HepG2 (cell line): ENCODE data around the gene ZFP3. TPM values are rescaled to one million over a fixed set of nuclear protein-coding genes. Genes with fewer than 3 reads are reported as not detected.

Source experiments
- DBP ChIP-seq: sonication (generic); formaldehyde crosslinking; IDR thresholded peaks from 2 replicates; pipeline ENCODE4 v1.4.0; 2020; ENCODE audit warnings: missing genetic modification reagents; ENCODE audit errors: not compliant biosample characterization
- ETV6 ChIP-seq: sonication (generic); formaldehyde crosslinking; conservative IDR thresholded peaks from 2 replicates; pipeline ENCODE4 v1.4.0; 2020; ENCODE audit warnings: missing genetic modification reagents
- MAX ChIP-seq: IDR thresholded peaks from 2 replicates; pipeline ENCODE4 v1.6.1; 2012; ENCODE audit warnings: inconsistent platforms
- RELA ChIP-seq: sonication (generic); formaldehyde crosslinking; IDR thresholded peaks from 2 replicates; pipeline ENCODE4 v1.4.0; 2020; ENCODE audit warnings: missing genetic modification reagents
- ZNF709 ChIP-seq: sonication (generic); formaldehyde crosslinking; IDR thresholded peaks from 2 replicates; pipeline ENCODE4 v1.5.0; 2020; ENCODE audit warnings: mild to moderate bottlenecking, missing genetic modification reagents
- polyA plus RNA-seq, 8 experiments: library from polyadenylated mRNA; depleted of rRNA in 3 of 8; stranded (reverse) in 7 of 8; unstranded in 1 of 8; fragments of >200 nt; fragmentation: Illumina TruSeq in 4 of 8; extraction: Trizol in 4 of 8; gene quantifications; 2 replicates each; pipeline versions ENCODE4 v1.2.1 to v1.2.3, GENCODE V29; 2011 to 2016; ENCODE audit warnings: low read depth in 4 of 8, missing spikeins in 1 of 8, mixed read lengths in 1 of 8; ENCODE audit not compliant: insufficient read depth in 1 of 8
- total RNA-seq, 5 experiments: library from RNA; depleted of rRNA; stranded (reverse); fragments of >200 nt; fragmentation: Illumina TruSeq; extraction: Trizol; gene quantifications; 2 replicates each; pipeline ENCODE4 v1.2.3, GENCODE V29; 2016; ENCODE audit warnings: low read depth in 1 of 5
- TF ChIP-seq, protein P1 (sequence below): sonication (generic); formaldehyde crosslinking; IDR thresholded peaks from 2 replicates; pipeline ENCODE4 v1.5.0; 2020; ENCODE audit warnings: mild to moderate bottlenecking, missing genetic modification reagents, borderline replicate concordance

The ZFP3 gene
- total and polyA plus RNA-seq, 2 of the 13 experiments (the other 11 are each of a cell fraction or from before 2014, with no cell fraction given) = not detected

DNA sequence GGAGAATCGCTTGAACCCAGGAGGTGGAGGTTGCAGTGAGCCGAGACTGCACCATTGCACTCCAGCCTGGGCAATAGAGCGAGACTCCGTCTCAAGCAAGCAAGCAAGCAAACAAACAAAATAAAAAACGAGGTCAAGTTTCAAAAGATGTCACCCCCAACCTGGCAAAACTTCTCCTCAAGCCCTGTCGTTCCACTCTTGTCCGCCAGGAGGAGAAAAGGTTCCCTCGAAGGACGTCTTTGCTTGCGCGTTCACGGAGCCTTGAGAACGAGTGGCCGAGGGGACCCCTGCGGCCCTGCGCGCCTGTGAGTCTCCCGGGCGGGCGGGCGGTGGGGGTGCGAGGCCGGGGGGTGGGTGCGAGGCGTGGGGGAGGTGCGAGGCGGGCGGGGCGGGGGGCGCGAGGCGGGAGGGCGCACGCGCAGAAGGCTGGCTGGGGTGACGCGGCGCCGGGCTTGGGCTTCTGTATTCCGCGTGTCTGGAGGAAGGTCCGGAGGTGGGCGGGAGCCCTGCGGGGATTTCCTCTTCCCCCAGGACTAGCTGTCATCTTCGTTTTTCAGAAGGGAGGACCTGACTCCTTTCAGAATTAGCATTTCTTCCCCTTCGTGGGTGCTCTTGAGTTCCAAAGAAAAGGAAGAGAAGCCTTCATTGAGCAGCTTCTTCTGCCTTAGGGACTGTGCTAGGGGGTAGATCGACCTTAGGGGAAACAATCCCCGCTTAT, 46.7 kb upstream of the ZFP3 start (continued):
- TF ChIP-seq DBP (CRISPR knock-in tag) (no peak), MAX (peak; percentile 83), ZNF709 (CRISPR knock-in tag) (no peak), ETV6 (CRISPR knock-in tag) (no peak), RELA (CRISPR knock-in tag) (no peak)
- TF ChIP-seq, protein P1, sequence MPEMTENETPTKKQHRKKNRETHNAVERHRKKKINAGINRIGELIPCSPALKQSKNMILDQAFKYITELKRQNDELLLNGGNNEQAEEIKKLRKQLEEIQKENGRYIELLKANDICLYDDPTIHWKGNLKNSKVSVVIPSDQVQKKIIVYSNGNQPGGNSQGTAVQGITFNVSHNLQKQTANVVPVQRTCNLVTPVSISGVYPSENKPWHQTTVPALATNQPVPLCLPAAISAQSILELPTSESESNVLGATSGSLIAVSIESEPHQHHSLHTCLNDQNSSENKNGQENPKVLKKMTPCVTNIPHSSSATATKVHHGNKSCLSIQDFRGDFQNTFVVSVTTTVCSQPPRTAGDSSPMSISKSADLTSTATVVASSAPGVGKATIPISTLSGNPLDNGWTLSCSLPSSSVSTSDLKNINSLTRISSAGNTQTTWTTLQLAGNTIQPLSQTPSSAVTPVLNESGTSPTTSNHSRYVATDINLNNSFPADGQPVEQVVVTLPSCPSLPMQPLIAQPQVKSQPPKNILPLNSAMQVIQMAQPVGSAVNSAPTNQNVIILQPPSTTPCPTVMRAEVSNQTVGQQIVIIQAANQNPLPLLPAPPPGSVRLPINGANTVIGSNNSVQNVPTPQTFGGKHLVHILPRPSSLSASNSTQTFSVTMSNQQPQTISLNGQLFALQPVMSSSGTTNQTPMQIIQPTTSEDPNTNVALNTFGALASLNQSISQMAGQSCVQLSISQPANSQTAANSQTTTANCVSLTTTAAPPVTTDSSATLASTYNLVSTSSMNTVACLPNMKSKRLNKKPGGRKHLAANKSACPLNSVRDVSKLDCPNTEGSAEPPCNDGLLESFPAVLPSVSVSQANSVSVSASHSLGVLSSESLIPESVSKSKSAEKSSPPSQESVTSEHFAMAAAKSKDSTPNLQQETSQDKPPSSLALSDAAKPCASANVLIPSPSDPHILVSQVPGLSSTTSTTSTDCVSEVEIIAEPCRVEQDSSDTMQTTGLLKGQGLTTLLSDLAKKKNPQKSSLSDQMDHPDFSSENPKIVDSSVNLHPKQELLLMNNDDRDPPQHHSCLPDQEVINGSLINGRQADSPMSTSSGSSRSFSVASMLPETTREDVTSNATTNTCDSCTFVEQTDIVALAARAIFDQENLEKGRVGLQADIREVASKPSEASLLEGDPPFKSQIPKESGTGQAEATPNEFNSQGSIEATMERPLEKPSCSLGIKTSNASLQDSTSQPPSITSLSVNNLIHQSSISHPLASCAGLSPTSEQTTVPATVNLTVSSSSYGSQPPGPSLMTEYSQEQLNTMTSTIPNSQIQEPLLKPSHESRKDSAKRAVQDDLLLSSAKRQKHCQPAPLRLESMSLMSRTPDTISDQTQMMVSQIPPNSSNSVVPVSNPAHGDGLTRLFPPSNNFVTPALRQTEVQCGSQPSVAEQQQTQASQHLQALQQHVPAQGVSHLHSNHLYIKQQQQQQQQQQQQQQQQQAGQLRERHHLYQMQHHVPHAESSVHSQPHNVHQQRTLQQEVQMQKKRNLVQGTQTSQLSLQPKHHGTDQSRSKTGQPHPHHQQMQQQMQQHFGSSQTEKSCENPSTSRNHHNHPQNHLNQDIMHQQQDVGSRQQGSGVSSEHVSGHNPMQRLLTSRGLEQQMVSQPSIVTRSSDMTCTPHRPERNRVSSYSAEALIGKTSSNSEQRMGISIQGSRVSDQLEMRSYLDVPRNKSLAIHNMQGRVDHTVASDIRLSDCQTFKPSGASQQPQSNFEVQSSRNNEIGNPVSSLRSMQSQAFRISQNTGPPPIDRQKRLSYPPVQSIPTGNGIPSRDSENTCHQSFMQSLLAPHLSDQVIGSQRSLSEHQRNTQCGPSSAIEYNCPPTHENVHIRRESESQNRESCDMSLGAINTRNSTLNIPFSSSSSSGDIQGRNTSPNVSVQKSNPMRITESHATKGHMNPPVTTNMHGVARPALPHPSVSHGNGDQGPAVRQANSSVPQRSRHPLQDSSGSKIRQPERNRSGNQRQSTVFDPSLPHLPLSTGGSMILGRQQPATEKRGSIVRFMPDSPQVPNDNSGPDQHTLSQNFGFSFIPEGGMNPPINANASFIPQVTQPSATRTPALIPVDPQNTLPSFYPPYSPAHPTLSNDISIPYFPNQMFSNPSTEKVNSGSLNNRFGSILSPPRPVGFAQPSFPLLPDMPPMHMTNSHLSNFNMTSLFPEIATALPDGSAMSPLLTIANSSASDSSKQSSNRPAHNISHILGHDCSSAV (CRISPR knock-in tag) = no peak
